ENCODE measurements around the gene SLC35A2.

SLC35A2 gene

DNA sequence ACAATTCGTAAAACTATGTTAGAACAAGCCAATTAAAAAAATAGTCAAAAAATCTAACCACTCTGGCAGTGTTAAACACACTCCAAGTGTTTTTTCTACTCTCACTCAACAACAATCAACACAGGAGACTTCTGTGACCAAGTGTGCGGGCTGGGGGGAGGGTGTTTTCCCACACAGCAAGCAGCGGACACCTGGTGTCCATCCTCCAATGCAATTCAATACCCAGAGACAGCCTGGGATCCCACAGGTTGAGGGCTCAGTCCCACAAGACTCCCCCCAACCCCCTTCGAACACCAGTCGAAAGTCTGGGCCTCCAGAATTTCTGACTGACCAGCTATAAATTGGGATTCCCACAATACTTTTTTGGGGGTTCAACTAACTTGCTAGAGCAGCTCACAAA is 15.7 kb upstream of the SLC35A2 start:
- DNase-seq = no peak

GRCh38 chrX:48924270-48924669 is 12.8 kb upstream of the SLC35A2 start:
- no peak for DNase-seq

DNA sequence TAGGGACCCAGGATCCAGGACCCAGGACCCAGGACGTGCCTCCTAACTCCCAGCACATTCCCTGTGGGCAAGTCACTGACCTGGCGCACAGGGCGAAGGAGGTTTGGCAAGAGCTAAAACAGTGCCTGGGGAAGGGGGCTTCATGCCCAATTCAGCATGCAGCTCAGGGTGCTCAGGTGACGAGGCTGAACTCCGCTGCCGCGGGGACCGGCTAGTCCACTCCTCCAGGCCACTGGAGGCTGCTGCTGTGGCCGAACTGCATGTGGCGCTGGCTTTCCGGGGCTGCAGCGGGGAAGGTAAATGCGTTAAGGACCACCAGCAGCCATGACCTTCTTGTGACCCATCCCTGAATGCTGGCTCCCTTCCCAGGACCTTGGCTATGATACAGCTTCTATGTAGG is 12.3 kb upstream of the SLC35A2 start:
- DNase-seq = no peak

GRCh38 chrX:48920718-48921104 is 9.3 kb upstream of the SLC35A2 start:
- DNase-seq = no peak

GRCh38 chrX:48919947-48920717 is 8.7 kb upstream of the SLC35A2 start:
- no peak for DNase-seq

- no peak for DNase-seq
These were observed 8.0 kb upstream of the SLC35A2 start for GRCh38 chrX:48919360-48919841.

DNA sequence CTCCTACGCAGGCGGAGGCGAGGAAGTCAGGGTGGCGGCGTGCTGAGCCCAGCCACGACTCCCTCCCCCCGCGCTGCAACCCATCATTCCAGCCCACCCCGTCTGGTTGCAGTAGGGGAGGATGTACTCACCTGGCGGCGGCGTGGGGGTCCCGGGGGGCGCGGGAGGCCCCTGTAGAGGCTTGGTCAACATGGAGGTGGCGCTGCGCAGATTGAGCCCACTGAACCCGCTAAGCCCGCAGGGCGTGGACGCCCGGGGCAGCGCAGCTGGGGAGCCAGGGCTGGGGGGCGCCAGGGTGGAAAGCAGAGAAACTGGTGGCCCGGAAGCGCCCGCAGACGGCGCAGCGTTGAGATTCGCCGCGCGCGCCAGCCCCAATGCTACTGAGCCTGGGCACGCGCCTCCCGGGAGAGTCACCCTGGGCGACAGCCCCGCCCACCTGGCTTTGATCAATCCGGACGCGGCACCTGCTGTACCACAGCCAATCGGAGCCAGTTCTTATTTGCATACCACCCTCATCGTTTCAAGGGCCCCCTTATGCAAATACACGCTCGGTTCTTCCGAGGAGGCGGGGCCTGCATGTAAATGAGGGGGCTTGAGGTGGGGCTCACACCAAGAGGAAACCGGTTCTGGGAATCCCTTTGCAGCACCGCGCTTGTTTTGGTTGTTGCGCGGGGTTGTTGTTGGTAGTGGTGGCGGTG is 7.3 kb upstream of the SLC35A2 start, which contains the start of gene PIM2:
PIM2 (minus strand) TSS at position 382 of the 698 bp plus-strand sequence; CDS start at position 192, 190 bp downstream.
- DNase-seq = peak; percentile 97

DNA sequence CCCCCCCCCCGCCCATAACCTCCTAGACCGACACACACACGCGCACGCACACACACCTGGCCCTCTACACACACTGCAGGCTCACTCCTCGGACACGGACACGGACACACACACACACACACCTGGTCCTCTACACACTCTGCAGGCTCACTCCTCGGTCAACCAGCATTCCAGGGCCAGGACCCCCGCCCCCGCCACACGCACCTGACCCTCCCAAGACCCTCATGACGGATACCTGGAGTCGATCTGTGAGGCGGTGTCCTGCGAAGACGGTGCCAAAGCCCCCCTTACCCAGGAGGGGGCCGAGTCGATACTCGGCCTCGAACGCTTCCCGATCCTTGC is 6.8 kb upstream of the SLC35A2 start:
- DNase-seq = no peak

GRCh38 chrX:48917139-48918001 is 5.9 kb upstream of the SLC35A2 start:
- DNase-seq = peak; percentile 94

- no peak for DNase-seq
These were observed 3.4 kb upstream of the SLC35A2 start for GRCh38 chrX:48914593-48915493.

DNA sequence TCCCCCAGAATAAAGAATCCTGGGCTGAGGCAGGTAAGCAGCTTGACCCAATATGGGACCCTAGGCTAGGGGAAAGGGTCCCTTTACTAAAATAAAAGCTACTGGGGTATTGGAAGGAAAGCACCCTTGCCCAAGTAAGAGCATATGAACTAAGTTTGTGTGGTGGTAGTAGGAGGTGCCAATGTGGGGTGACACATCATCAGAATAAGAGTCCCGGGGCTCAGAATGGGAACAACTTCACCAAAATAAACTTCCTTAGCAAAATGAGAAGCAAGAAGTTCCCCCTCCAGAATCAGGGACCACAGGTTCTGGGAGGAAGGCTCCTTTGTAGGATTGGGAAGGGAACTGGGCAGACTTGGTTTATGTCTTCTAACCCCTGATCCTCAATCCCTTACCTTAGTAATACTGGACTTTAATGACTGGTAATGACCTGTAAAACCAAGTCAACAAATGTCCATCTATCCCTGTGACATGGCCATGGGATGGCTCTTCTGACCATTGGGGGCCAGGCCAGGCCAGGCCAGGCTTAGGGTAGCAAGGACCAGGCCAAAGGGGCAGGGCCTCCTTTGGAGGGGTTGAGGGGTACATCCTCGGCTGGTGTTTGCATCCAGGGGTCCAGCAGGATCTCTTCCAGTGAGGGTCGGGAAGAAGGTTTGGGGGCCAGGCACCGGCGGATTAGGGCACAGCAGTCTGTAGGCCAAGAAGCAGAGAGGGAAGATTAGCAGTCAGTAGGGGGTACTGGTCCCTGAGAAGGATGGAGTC is 2.3 kb upstream of the SLC35A2 start:
- no peak for DNase-seq

- DNase-seq = no peak
These were observed 477 bp downstream of the SLC35A2 start for GRCh38 chrX:48910926-48911411.

GRCh38 chrX:48909703-48910294 is 1.6 kb downstream of the SLC35A2 start:
- no peak for DNase-seq

DNA sequence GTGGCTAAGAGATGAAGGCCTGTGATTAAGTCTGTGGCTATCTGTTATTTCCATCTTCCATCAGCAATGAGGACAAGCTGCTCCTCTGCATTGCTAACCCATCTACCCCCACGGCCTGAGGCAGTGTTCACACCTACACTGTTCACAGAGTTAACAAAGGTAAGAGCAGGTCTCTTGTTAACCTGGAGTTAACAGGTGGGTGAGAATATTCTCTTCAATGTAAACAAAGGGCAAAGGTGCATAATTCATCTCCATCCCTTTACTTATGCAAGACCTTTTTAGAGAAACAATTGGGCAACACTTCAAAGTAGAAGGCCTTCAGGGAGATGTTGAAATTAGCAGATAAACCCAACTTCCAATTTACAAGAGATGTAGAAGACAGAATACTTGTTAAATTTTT is 2.8 kb downstream of the SLC35A2 start:
- no peak for DNase-seq

DNA sequence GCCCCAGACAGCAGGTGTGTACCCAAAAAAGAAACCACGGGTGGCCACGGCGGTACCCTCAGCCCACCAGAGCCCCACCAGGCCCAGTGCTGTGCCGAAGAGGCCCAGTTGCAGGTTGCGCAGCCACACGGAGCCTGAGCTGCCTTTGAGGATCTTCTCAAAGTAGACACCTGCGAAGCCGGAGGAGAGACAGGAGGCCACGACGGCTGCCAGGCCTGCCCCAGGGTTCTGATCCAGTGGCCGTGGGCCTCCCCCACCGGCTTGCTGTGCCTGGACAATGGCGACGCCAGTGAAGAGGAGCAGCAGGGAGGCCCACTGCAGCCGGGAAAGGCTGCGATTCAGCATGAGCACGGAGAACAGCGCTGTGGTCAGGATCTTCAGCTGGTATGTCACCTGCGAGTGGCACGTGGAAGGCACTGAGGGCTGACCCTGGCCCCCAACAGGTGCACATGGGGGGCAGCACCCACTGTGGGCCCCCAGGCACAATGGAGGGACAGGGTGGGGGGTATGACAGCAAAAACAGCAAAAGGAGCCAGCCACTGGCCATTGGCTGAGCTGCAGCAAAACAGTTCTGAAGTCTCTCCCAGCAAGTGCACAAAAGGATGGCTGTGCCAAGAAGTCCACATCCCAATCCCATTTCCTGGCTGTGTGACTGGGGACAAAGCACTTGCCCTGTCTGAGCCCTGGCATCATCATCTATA is 6.2 kb downstream of the SLC35A2 start:
- DNase-seq = no peak

- no peak for DNase-seq
These were observed 6.8 kb downstream of the SLC35A2 start for GRCh38 chrX:48904626-48905025.

DNA sequence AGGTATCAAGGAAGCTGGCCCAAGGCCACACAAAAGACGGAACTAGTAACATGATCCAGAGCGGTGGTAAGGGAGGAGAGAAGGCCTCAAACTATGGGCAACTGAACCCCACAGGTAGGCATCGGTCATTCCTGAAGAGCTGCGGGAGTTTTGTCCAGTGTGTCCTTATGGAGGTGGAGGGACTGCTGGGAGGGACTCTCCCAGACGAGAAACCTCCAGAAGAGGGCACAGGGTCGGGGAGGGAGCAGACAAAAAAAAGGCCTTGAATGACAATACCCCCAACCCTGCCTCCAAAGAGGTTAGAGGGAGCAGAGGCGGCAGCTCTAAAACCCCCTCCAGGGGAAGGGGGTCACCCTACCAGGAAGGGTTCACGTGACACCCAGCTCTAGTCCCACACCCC is 7.3 kb downstream of the SLC35A2 start:
- DNase-seq = no peak

GRCh38 chrX:48903290-48903689 is 8.2 kb downstream of the SLC35A2 start:
- no peak for DNase-seq

- no peak for DNase-seq
These were observed 8.7 kb downstream of the SLC35A2 start for GRCh38 chrX:48902776-48903175.

DNA sequence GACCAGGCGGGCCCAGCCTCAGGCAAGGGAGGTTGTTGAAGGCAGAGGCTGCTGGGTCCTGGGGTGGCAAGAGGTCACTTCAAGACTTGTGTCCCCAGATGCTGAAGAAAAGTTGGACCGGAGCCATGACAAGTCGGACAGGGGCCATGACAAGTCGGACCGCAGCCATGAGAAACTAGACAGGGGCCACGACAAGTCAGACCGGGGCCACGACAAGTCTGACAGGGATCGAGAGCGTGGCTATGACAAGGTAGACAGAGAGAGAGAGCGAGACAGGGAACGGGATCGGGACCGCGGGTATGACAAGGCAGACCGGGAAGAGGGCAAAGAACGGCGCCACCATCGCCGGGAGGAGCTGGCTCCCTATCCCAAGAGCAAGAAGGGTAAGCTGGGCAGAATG is 9.3 kb downstream of the SLC35A2 start:
- no peak for DNase-seq
